Daoy (cell line): ENCODE measurements around the gene VAPA. TPM values are rescaled to one million over a fixed set of nuclear protein-coding genes. Genes with fewer than 3 reads are reported as not detected.

Experiments used
- DNase-seq: peaks from one replicate; pipeline ENCODE4 v3.0.0-alpha.2; 2015; ENCODE audit warnings: low read depth
- total RNA-seq: library from RNA; depleted of rRNA; stranded (reverse); fragments of >200 nt; shearing (Covaris generic); gene quantifications from 2 replicates; pipeline ENCODE4 v1.2.3, GENCODE V29; 2014; rRNA removed

The VAPA gene, protein sequence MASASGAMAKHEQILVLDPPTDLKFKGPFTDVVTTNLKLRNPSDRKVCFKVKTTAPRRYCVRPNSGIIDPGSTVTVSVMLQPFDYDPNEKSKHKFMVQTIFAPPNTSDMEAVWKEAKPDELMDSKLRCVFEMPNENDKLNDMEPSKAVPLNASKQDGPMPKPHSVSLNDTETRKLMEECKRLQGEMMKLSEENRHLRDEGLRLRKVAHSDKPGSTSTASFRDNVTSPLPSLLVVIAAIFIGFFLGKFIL
- 323 and 410 TPM in 2 replicates for total RNA-seq

DNA sequence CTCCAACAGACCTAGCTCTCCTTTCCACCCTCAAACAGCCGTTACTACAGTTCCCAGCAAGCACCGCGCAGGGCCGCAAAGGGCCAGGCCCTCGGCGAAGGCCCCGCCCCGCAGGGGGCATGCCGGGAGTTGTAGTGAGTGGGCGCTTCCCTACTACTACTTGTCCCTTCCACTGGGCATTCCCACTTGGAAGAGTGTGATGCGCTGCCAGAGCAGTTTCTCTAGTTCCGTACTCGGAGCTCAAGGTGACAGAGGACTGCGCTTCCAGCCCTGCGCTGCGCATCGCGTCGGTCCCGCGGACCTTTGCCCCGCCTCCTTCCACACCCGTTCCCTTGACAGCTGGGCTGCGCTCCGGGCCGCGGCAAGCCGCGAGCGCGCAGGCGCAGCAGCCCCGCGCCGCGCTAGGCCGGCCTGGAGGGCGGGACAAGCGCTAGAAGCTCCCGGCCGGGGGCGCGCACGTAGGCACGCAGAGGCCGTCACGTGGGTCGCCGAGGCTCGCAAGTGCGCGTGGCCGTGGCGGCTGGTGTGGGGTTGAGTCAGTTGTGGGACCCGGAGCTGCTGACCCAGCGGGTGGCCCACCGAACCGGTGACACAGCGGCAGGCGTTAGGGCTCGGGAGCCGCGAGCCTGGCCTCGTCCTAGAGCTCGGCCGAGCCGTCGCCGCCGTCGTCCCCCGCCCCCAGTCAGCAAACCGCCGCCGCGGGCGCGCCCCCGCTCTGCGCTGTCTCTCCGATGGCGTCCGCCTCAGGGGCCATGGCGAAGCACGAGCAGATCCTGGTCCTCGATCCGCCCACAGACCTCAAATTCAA lies at the start of gene VAPA:
TSS of gene VAPA (plus strand) at position 491 of the 808 bp plus-strand sequence. CDS start at position 732, 241 bp downstream.
- DNase-seq = peak; percentile 98

GRCh38 chr18:9865764-9866490 lies 47.9 kb upstream of the VAPA start:
- no peak for DNase-seq

DNA sequence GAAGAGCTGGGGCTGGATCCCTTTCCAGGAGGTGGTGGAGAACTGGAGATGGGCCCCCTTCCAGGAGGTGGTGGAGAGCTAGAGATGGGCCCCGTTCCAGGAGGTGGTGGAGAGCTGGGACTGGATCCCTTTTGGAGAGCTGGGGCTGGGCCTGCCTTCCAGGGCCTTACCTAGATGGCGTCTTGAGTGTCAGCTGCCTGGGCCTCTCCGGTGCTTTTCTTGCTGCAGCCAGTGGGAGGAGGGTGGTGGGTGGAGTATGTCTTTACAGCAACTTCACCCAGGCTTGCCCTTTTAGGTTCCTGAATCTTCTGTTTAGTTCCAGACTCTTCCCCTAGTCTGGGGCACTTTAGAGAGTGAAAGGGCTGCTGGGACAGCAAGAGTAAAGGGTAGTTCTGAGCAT lies 47.2 kb upstream of the VAPA start:
- no peak for DNase-seq

GRCh38 chr18:9867071-9867594 lies 46.7 kb upstream of the VAPA start:
- DNase-seq = no peak

- DNase-seq = peak; percentile 15
Observed at GRCh38 chr18:9868857-9869714, 44.7 kb upstream of the VAPA start.

DNA sequence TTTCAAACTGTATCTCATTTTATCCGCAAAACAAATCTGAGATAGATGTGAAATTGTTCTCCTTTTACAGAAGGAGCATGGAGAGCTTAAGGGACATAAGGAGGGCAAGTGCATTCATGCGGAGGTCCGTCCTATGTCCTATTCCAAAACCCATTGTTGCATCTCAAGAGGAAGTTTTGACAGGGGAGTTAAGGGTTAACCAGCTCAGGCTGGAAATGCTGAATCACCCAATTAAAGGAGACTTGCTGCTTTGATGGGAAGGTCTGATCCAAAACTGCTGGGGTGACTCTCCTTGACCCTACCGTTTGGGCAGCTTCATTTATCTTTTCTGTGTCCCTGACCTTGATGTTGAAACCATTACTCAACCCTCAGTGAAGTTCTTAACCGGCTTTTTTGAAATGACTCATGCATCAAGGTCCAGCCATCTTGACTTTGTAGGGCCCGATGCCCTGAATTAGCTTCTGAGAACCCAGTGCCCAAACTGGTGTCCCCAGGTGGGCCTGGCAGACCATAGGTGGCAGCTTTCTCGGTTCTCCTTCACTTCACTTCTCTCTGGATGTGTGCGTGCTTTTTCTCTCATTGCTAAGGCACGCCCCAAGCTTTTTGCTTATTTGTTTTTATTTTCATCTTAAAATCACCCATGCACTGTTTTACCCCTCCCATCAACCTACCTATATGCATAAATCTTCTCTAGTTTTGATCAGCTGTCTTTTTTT lies 43.9 kb upstream of the VAPA start:
- DNase-seq = peak; percentile 23

DNA sequence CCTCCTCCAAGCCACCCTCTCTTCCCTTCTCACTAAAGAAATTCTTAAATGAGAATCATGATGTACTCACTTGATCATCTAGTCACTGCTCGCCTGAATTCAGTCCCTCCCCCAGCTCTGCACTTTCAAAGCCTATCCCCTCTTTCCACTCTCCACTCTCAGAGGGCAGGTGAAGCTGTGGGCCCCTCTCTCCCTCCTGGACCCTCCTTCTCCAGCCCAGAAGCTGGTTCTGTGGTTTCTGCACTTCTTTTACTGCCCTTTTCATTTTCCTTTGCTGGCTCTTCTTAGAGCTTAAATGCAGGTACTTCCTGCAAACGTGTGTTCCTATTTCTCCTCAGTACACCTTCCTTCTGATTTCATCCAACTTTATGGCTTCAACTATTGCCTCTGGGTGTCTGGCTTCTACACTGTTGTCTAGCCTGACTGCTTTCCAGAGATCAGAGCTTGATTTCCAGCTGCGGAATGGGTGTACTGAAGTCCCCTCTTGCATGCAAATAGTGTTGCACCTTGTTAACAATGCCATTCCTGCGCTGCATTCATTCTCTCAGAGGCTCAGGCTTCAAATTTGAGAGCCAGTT lies 43.3 kb upstream of the VAPA start:
- no peak for DNase-seq

- no peak for DNase-seq
Observed at GRCh38 chr18:9871244-9871746, 42.5 kb upstream of the VAPA start.

DNA sequence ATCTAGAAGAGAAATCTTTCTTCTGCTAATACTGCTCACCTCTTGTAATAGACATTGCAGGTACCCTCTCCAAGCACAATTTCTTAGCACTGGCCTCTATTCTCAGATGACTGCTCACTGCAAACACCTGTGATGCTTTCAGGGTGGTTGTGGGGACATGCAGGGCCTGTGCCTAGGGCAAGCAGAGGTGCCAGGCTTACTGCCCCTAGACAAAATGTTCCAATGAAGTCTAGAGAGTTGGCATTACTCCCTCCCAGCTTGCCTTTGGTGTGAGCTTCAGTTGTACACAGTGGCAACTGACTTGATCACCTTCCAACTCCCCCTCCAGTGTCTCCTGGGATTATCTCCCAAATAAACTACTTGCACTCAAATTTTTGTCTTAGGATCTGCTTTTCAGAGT lies 41.0 kb upstream of the VAPA start:
- DNase-seq = no peak

- DNase-seq = peak; percentile 14
Observed at GRCh38 chr18:9874728-9875127, 39.1 kb upstream of the VAPA start.

DNA sequence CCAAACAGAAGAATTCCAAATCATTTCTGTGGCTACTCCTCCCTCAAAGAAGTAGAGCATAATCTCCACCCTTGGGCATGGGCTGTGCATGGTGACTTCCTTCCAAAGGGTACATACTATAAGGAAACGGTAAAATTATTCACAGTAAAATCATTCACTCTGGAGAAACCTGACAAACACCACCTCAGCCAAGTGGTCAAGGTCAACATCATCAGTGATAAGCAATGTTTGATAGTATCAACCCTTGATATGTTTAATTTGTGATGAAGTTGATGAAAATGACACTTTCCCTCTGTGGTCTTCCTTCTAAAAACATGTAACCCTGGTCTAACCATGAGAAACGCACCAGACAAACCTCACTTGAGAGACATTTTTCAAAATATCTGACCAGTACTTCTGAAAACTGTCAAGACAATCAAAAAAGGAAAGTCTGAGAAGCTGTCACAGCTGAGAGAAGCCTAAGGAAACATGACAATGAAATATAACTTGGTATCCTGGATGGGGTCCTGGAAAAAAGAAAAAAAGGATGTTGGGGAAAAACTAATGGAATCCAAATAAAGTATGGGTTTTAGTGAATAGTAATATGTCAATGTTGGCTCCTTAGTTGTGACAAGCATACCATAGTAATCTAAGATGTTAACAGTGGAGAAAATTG lies 37.5 kb upstream of the VAPA start:
- DNase-seq = no peak

- DNase-seq = peak; percentile 82
Observed at GRCh38 chr18:9876867-9877654, 36.8 kb upstream of the VAPA start.

DNA sequence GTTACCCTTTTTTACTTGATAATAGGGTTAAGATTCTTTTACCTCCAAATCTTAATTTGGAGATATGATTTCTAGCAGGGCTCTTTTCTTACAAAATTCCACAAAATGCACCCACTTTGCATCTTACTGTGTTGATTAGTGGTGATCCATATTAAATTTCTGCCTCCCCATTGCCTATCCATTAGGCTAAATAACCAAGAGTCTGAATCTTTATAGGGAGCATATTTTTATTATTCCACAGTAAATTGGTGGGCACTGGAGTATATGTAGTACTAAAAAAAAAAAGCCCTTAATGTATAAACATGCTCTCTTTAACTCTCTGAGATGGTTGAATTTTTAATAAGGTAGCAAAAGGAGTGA lies 36.2 kb upstream of the VAPA start:
- no peak for DNase-seq

GRCh38 chr18:9878095-9878494 lies 35.7 kb upstream of the VAPA start:
- DNase-seq = no peak

- no peak for DNase-seq
Observed at GRCh38 chr18:9878783-9879242, 35.0 kb upstream of the VAPA start.

DNA sequence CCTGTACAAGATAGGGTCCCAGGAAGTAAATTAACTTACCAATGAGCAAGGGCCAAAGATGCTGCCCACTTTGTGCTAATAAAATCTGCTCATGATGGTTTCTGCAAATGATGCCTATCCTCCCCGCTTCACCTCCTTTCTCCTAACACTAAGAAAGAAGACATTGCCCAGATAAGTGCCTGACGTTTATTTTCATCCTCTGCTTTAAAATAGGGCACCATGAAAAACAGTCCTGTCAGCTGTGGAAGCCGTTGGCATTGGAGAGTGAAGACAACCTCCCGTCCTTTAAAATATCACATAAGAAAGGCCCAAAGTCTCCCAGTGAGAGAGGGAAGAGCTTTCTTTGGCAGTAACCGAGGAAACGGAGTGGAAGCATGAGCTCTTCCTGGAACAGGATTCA lies 29.7 kb upstream of the VAPA start:
- no peak for DNase-seq

GRCh38 chr18:9884532-9885140 lies 29.2 kb upstream of the VAPA start:
- DNase-seq = no peak
